Chondrocyte (in vitro differentiated cells): ENCODE measurements around the gene CALM1. TPM values are rescaled to one million over a fixed set of nuclear protein-coding genes. Genes with fewer than 3 reads are reported as not detected.

Source experiments
- DNase-seq: peaks from one replicate; pipeline ENCODE4 v3.0.0; 2021; ENCODE audit warnings: mixed read lengths, low spot score
- H3K27ac Mint-ChIP-seq: one replicate; pipeline ENCODE4 v1.8.0; 2021; ENCODE audit warnings: mild to moderate bottlenecking, moderate library complexity, mixed read lengths; ENCODE audit not compliant: unreplicated experiment
- H3K27me3 Mint-ChIP-seq: 2 replicates; pipeline ENCODE4 v1.8.0; 2021; ENCODE audit warnings: low read depth, mixed read lengths
- H3K36me3 Mint-ChIP-seq: 2 replicates; pipeline ENCODE4 v1.8.0; 2021; ENCODE audit warnings: low read depth, mixed read lengths
- H3K4me1 Mint-ChIP-seq: 2 replicates; pipeline ENCODE4 v1.8.0; 2021; ENCODE audit warnings: low read depth, mild to moderate bottlenecking, mixed read lengths
- H3K4me3 Mint-ChIP-seq: one replicate; pipeline ENCODE4 v1.8.0; 2021; ENCODE audit warnings: mild to moderate bottlenecking, moderate library complexity, mixed read lengths; ENCODE audit not compliant: unreplicated experiment
- H3K9me3 Mint-ChIP-seq: 2 replicates; pipeline ENCODE4 v1.8.0; 2021; ENCODE audit warnings: low read depth, mixed read lengths
- CTCF ChIP-seq: fragments of 200-600 bp; sonication (generic); IDR thresholded peaks from 2 replicates; pipeline ENCODE4 v1.5.0; 2021; ENCODE audit warnings: antibody characterized with exemption, mild to moderate bottlenecking, moderate library complexity
- total RNA-seq: library from RNA; stranded (reverse); gene quantifications from 3 replicates; pipeline ENCODE4 v1.2.1, GENCODE V29; 2021

Gene CALM1
- total RNA-seq, 1 donor from 2014 or later = 273 TPM

- TF ChIP-seq CTCF = no peak
- peaks cover 16% of the 10 kb centered on the region for H3K36me3 Mint-ChIP-seq
- peak overlapping the region; percentile 86 for H3K27ac Mint-ChIP-seq
- H3K4me1 Mint-ChIP-seq = peaks cover 55% of the 10 kb centered on the region
- no peaks in the 10 kb centered on the region for H3K27me3 Mint-ChIP-seq
- no peak for DNase-seq
- H3K4me3 Mint-ChIP-seq = no peak overlapping the region
- no peaks in the 10 kb centered on the region for H3K9me3 Mint-ChIP-seq
Observed at GRCh38 chr14:90409209-90409730, 12.4 kb downstream of the CALM1 start.

GRCh38 chr14:90412058-90412457, 15.2 kb downstream of the CALM1 start:
- Mint-ChIP-seq H3K4me1 (peaks cover 46% of the 10 kb centered on the region), H3K4me3 (no peak overlapping the region), H3K27ac (peak overlapping the region; percentile 36), H3K36me3 (no peaks in the 10 kb centered on the region), H3K27me3 (no peaks in the 10 kb centered on the region), H3K9me3 (no peaks in the 10 kb centered on the region)
- DNase-seq = no peak
- TF ChIP-seq CTCF = no peak

GRCh38 chr14:90416720-90417119, 19.9 kb downstream of the CALM1 start:
- Mint-ChIP-seq H3K36me3 (no peaks in the 10 kb centered on the region), H3K4me1 (peaks cover 20% of the 10 kb centered on the region), H3K27ac (no peak overlapping the region), H3K4me3 (no peak overlapping the region), H3K9me3 (peaks cover 4% of the 10 kb centered on the region), H3K27me3 (no peaks in the 10 kb centered on the region)
- TF ChIP-seq CTCF = no peak
- no peak for DNase-seq

- H3K36me3 Mint-ChIP-seq = no peaks in the 10 kb centered on the region
- peaks cover 4% of the 10 kb centered on the region for H3K9me3 Mint-ChIP-seq
- no peaks in the 10 kb centered on the region for H3K27me3 Mint-ChIP-seq
- no peak overlapping the region for H3K27ac Mint-ChIP-seq
- H3K4me3 Mint-ChIP-seq = no peak overlapping the region
- no peak for DNase-seq
- H3K4me1 Mint-ChIP-seq = peaks cover 16% of the 10 kb centered on the region
- no peak for TF ChIP-seq CTCF
Observed at GRCh38 chr14:90418053-90418452, 21.2 kb downstream of the CALM1 start.

GRCh38 chr14:90419200-90419599, 22.4 kb downstream of the CALM1 start:
- Mint-ChIP-seq H3K9me3 (peaks cover 4% of the 10 kb centered on the region), H3K4me1 (peaks cover 16% of the 10 kb centered on the region), H3K4me3 (no peak overlapping the region), H3K36me3 (no peaks in the 10 kb centered on the region), H3K27me3 (no peaks in the 10 kb centered on the region), H3K27ac (peak overlapping the region; percentile 81)
- no peak for DNase-seq
- no peak for TF ChIP-seq CTCF
